HG02798 (cell line): ENCODE data around the gene BTBD9.
"Not testable (repeated sequence)": the region's sequence is repeated elsewhere in the genome, so short reads cannot be mapped to it uniquely, and the experiment has no call there.

Experiments
- ATAC-seq: cut with Tn5 transposase; IDR thresholded peaks from one replicate; pipeline ENCODE4 v1.9.1; 2021; ENCODE audit warnings: mild to moderate bottlenecking; ENCODE audit not compliant: unreplicated experiment, poor library complexity

BTBD9 gene

GRCh38 chr6:38364127-38364526, 275.6 kb downstream of the BTBD9 start:
- no peak for ATAC-seq

- ATAC-seq: no peak
Measured at GRCh38 chr6:38355519-38355918, 284.2 kb downstream of the BTBD9 start.

- ATAC-seq: no peak
Measured at GRCh38 chr6:38354905-38355304, 284.8 kb downstream of the BTBD9 start.

- no peak for ATAC-seq
Measured at GRCh38 chr6:38354037-38354381, 285.7 kb downstream of the BTBD9 start.

DNA sequence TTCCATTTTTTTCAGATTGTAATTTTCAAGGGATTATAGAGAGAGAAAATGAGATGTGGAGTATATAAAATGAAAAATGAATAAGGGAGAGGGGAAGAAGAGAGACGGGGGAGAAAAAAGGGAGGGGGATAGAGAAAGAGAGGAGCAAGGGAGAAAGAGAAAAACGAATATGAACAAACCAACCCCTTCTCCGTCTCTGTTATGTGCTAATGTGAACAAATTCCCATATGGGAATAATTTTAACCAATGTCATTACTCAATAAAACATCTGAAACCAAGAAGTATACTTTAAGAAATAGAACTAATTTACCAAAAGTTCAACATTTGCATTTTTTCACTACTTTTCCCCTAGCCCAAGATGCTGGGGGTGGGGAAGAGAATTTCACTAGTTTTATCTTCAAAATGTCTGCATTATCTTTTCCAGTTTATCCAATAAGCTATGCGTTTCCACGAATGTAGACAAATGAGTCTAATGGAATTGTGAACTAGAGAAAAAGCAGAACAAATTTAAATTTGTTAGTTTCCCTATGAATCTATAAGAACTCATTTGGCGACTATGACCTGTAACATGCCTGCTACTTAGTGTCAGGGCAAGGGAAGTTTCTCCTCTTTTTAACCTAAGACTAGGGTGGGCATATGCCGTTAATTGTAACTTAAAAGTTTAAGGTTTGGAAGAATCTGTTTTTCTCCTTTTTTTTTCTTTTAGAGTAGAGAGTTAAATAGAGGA, 286.3 kb downstream of the BTBD9 start:
- no peak for ATAC-seq

- no peak for ATAC-seq
Measured at GRCh38 chr6:38352636-38353035, 287.1 kb downstream of the BTBD9 start.

- ATAC-seq: no peak
Measured at GRCh38 chr6:38350942-38351341, 288.8 kb downstream of the BTBD9 start.

DNA sequence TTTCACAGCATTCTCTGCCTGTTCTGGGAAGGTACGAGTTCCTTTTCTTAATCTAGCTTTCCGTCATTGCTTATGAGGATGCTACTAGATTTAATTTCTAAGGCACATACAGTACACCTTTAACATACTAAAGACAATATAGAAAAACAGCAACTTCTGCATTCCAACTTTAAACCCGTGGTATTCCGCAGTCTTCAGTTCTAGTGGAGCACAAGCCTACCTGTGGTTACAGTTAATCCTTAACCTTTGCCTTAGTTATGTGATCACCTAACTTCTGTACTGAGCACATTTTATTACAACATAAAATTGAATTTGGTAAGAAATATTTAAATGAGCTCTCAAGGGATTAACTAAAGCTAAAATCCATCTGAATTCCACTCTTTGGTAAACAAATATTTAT, 289.5 kb downstream of the BTBD9 start:
- ATAC-seq: no peak

DNA sequence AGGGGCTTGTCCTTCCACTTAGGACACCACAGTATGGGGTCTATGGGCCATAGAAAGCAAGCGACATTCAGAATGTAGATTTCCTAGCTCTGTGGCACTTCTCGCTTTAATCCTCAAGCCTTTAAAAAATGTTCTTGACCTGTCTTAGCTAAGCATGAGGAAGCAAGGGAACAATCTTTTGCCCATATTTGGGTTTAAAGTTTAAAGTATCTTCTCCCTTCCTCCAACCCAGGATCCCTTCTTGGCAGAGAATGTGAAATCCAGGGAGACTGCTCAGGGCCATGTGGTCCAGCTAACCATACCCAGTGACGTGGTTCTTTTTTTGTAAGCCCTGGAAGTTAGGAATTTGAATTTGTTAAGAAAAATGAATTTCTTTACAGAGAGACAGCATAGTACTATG, 289.9 kb downstream of the BTBD9 start:
- ATAC-seq: no peak

DNA sequence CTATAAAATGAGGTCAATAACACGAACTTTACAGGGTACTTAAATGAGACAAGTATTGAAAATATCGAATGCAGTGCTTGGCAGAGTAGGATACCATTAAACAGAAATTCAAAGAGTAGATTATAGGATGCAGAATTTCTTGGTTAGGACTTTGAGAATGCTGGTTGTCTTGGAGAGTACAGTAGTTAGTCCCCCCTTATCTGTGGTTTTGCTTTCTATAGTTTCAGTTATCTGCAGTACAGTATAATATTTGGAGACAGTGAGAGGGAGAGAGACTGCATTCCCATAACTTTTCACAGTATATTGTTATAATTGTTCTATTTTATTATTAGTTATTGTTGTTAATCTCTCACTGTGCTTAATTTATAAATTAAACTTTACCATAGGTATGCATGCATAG, 290.5 kb downstream of the BTBD9 start:
- ATAC-seq: no peak

DNA sequence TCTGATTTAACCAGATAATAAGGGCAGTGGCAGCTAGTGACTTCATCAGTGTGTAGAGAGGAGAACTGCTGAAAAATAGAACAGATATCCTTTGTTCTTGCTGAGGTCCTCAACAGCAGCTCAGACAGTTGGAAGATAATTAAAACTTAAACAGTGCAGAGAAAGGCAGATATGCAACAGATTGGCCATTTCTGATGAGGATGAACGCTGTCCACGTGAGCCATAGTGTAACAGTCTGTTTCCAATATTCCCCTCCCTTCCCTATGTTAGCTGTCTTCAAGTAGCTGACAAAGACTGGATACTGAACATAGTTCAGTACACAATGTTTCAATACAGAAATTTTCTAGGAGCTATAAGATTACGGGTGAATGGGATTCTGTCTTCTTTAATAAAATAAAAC, 291.4 kb downstream of the BTBD9 start:
- no peak for ATAC-seq

- not testable (repeated sequence) for ATAC-seq
Measured at GRCh38 chr6:38347829-38348228, 291.9 kb downstream of the BTBD9 start.

DNA sequence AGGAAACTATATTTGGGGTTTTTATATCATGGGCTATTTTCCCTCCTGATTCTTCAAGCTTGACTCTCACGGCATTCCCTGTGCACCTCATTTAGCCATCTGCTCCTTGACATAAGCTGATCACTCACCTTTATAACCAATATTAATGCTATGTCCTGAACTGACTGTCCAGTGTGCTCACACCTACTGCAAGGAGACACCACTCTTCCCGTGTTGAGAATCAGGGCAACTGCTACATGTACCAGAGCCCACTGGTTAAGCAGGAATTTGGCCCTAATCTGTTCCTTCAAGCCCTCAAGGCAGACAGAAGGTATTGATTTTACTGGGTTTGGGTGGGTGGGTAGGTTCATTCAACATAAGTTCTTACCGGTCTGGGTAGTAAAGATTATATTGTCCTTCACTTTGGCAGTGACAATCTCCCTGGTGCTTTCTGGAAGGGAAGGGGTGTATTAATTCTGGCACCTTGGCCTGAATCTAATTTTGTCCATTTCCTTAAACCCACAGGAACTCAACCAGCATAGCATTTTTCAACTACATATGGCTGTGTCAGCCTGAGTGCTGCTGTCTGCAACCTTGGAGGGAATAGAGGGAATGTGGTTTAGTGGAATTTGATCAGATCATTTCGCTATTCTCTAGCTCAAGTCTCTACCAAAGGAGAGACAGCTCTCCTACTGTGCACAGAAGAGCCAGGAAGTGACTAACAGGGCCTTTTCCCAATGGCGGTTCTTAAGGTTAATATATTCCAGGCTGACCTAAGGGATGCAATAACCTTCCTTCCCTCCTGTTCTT, 293.2 kb downstream of the BTBD9 start:
- no peak for ATAC-seq

- no peak for ATAC-seq
Measured at GRCh38 chr6:38345586-38345985, 294.1 kb downstream of the BTBD9 start.

DNA sequence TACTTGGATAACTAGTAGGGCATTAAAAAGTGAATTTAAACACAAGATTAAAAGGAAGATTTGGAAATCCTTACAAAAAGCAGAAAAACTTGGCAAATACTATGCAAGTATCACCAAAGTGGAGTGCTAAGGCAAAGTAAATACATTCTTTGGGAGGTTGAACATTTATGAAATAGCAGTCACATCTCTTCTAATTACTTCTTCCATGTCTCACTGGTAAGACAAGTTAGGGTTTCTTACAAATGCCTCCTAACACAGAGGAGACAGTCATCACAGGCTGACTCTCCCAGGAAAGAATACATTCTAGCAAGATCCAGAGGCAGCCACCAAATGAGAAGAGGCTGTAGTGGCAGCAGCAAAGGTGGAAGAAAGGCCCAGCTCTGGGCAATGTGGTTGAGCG, 298.2 kb downstream of the BTBD9 start:
- no peak for ATAC-seq

- ATAC-seq: no peak
Measured at GRCh38 chr6:38339914-38340313, 299.8 kb downstream of the BTBD9 start.

DNA sequence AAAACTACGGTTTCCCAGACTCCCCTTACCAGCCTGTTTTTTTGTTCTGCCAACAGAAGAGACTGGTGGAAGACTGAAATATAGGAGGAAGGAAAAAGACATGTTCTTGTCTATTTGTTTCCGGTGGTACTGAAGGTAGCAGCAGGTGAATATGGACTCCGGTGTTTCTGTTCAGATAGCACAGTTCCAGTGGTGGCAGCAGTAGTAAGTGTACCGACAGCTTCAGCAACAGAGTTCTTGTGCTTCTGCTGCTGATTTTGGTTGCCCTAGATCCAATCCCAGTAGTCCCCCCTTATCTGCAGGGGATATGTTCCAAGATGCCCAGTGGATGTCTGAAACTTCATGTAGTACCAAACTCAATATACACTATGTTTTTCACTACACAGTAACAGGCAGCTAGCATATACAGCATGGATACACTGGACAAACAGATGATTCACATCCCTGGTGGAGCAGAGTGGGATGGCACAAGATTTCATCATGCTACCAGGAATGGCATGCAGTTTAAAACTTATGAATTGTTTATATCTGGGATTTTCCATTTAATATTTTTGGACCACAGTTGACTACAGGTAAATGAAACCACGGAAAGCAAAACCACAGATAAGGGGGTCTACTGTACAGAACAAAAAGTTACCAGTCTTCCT, 301.8 kb downstream of the BTBD9 start:
- ATAC-seq: no peak

- ATAC-seq: no peak
Measured at GRCh38 chr6:38336922-38337321, 302.8 kb downstream of the BTBD9 start.

- ATAC-seq: no peak
Measured at GRCh38 chr6:38326837-38327236, 312.9 kb downstream of the BTBD9 start.

DNA sequence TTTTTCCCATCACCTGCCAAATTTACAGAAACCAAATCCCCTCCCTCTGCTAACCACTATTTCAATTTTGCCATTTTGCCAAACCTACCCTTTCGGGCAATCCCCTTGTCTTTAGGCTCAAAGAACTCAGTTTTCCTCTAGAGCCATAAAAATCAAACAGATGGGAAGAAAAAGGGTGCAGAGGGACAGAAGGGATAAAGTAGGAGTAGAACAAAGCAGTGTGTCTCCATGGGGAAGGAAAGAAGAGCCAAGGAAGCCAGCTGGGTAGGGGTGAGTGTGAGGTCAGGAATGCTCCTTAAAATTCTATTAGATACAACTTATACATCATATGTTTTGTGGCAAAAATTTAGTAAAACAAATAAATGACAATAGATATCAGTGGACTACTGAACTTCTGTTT, 316.5 kb downstream of the BTBD9 start:
- no peak for ATAC-seq

DNA sequence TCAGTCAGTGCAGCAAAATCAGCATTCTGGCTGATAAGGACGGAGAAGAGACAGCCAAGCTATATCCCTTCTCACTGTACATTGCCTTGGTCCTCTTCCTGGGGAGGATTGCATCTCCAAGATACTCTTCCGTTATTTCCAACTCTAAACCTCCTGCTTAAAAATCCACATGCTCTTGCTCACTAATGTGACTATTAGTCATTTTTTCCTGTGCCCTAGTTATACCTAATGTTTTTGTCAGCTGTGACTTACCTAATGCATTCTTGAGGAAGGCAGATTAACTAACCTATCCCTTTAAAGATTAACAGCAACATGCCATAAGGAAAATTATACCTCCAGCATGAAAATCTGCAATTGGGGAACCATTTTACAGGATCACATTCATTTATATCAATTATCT, 317.6 kb downstream of the BTBD9 start:
- ATAC-seq: no peak
